Tibial nerve (tissue), 3 donors: ENCODE results near the gene EVPL.

Experiments
- CTCF ChIP-seq, 5 experiments: fragments of 200-600 bp in 3 of 5; fragments of 450-650 bp in 2 of 5; sonication (generic) in 3 of 5; IDR thresholded peaks; one replicate each; pipeline ENCODE4 v1.5.1; 2016 to 2019; ENCODE audit warnings: antibody characterized with exemption in 5 of 5, mild to moderate bottlenecking in 3 of 5, moderate library complexity in 2 of 5
- POLR2A ChIP-seq, 2 donors: fragments of 450-650 bp; IDR thresholded peaks; one replicate each; pipeline ENCODE4 v1.6.1; 2017; ENCODE audit warnings: antibody characterized with exemption in 2 of 2, mild to moderate bottlenecking in 2 of 2, moderate library complexity in 2 of 2

GRCh38 chr17:76007850-76008165 is 19.3 kb downstream of the EVPL start:
- TF ChIP-seq CTCF (IDR thresholded peaks at IDR 0.05) (no peak), POLR2A (IDR thresholded peaks at IDR 0.05) (no peak)
